Measurements from ENCODE around the gene PDCL3. TPM values are rescaled to one million over a fixed set of nuclear protein-coding genes. Genes with fewer than 3 reads are reported as not detected.
A peak's percentile ranks its signal among the peaks of the same experiment; 100 is the strongest.

Gene PDCL3
- polyA plus RNA-seq (2012; ENCODE audit: missing spikeins): 33.9 TPM

GRCh38 chr2:100562613-100563406, at the start of gene PDCL3:
PDCL3 (plus strand) TSS chr2:100562993; CDS start chr2:100563068, 75 bp downstream.
- peak; percentile 94 for DNase-seq (ENCODE audit: insufficient read length)
- peak; percentile 97 for FAIRE-seq
- TF ChIP-seq POLR2AphosphoS5 (IDR thresholded peaks at IDR 0.05; ENCODE audit: low read depth, low read length) (peak; percentile 78), POLR2A (IDR thresholded peaks at IDR 0.05; ENCODE audit: low read depth, low read length) (peak; percentile 78), TAF1 (IDR thresholded peaks at IDR 0.05; ENCODE audit: borderline replicate concordance, low read depth, low read length) (peak; percentile 56; the same call in 1 of the 2 replicates)

GRCh38 chr2:100513650-100514049, 49.1 kb upstream of the PDCL3 start:
- no peak for FAIRE-seq
- TF ChIP-seq TAF1 (IDR thresholded peaks at IDR 0.05; ENCODE audit: borderline replicate concordance, low read depth, low read length): no peak
- DNase-seq (ENCODE audit: insufficient read length): no peak

GRCh38 chr2:100517556-100517955, 45.2 kb upstream of the PDCL3 start:
- no peak for DNase-seq (ENCODE audit: insufficient read length)
- FAIRE-seq: no peak
- TF ChIP-seq POLR2A (IDR thresholded peaks at IDR 0.05; ENCODE audit: low read depth, low read length) (no peak), POLR2AphosphoS5 (IDR thresholded peaks at IDR 0.05; ENCODE audit: low read depth, low read length) (no peak), TAF1 (IDR thresholded peaks at IDR 0.05; ENCODE audit: borderline replicate concordance, low read depth, low read length) (no peak)

- TF ChIP-seq POLR2AphosphoS5 (IDR thresholded peaks at IDR 0.05; ENCODE audit: low read depth, low read length) (no peak), TAF1 (IDR thresholded peaks at IDR 0.05; ENCODE audit: borderline replicate concordance, low read depth, low read length) (no peak), POLR2A (IDR thresholded peaks at IDR 0.05; ENCODE audit: low read depth, low read length) (no peak)
- no peak for FAIRE-seq
- no peak for DNase-seq (ENCODE audit: insufficient read length)
These were observed 44.0 kb upstream of the PDCL3 start for GRCh38 chr2:100518801-100519200.

GRCh38 chr2:100520224-100520623, 42.6 kb upstream of the PDCL3 start:
- FAIRE-seq: no peak

GRCh38 chr2:100522430-100522829, 40.4 kb upstream of the PDCL3 start:
- DNase-seq (ENCODE audit: insufficient read length) (no peak), FAIRE-seq (no peak)
- TF ChIP-seq TAF1 (IDR thresholded peaks at IDR 0.05; ENCODE audit: borderline replicate concordance, low read depth, low read length): no peak
- no peak for TF ChIP-seq POLR2A (IDR thresholded peaks at IDR 0.05; ENCODE audit: low read depth, low read length)
- no peak for TF ChIP-seq POLR2AphosphoS5 (IDR thresholded peaks at IDR 0.05; ENCODE audit: low read depth, low read length)

More at GRCh38 chr2:100520224-100520623, 42.6 kb upstream of the PDCL3 start:
- no peak for DNase-seq (ENCODE audit: insufficient read length)
- TF ChIP-seq POLR2A (IDR thresholded peaks at IDR 0.05; ENCODE audit: low read depth, low read length) (no peak), POLR2AphosphoS5 (IDR thresholded peaks at IDR 0.05; ENCODE audit: low read depth, low read length) (no peak), TAF1 (IDR thresholded peaks at IDR 0.05; ENCODE audit: borderline replicate concordance, low read depth, low read length) (no peak)

- no peak for DNase-seq (ENCODE audit: insufficient read length)
- FAIRE-seq: no peak
- no peak for TF ChIP-seq POLR2A (IDR thresholded peaks at IDR 0.05; ENCODE audit: low read depth, low read length)
- TF ChIP-seq TAF1 (IDR thresholded peaks at IDR 0.05; ENCODE audit: borderline replicate concordance, low read depth, low read length): no peak
- no peak for TF ChIP-seq POLR2AphosphoS5 (IDR thresholded peaks at IDR 0.05; ENCODE audit: low read depth, low read length)
These were observed 38.5 kb upstream of the PDCL3 start for GRCh38 chr2:100524331-100524730.

- no peak for FAIRE-seq
- TF ChIP-seq POLR2AphosphoS5 (IDR thresholded peaks at IDR 0.05; ENCODE audit: low read depth, low read length): no peak
- no peak for TF ChIP-seq TAF1 (IDR thresholded peaks at IDR 0.05; ENCODE audit: borderline replicate concordance, low read depth, low read length)
- no peak for TF ChIP-seq POLR2A (IDR thresholded peaks at IDR 0.05; ENCODE audit: low read depth, low read length)
- DNase-seq (ENCODE audit: insufficient read length): no peak
These were observed 35.9 kb upstream of the PDCL3 start for GRCh38 chr2:100526868-100527267.

GRCh38 chr2:100527440-100528015, 35.3 kb upstream of the PDCL3 start:
- FAIRE-seq: no peak
- TF ChIP-seq POLR2A (IDR thresholded peaks at IDR 0.05; ENCODE audit: low read depth, low read length) (no peak), TAF1 (IDR thresholded peaks at IDR 0.05; ENCODE audit: borderline replicate concordance, low read depth, low read length) (no peak), POLR2AphosphoS5 (IDR thresholded peaks at IDR 0.05; ENCODE audit: low read depth, low read length) (no peak)
- no peak for DNase-seq (ENCODE audit: insufficient read length)

GRCh38 chr2:100529176-100529575, 33.6 kb upstream of the PDCL3 start:
- no peak for TF ChIP-seq TAF1 (IDR thresholded peaks at IDR 0.05; ENCODE audit: borderline replicate concordance, low read depth, low read length)
- no peak for TF ChIP-seq POLR2A (IDR thresholded peaks at IDR 0.05; ENCODE audit: low read depth, low read length)
- TF ChIP-seq POLR2AphosphoS5 (IDR thresholded peaks at IDR 0.05; ENCODE audit: low read depth, low read length): no peak
- DNase-seq (ENCODE audit: insufficient read length): no peak
- no peak for FAIRE-seq

GRCh38 chr2:100529900-100530299, 32.9 kb upstream of the PDCL3 start:
- DNase-seq (ENCODE audit: insufficient read length) (no peak), FAIRE-seq (no peak)
- TF ChIP-seq TAF1 (IDR thresholded peaks at IDR 0.05; ENCODE audit: borderline replicate concordance, low read depth, low read length) (no peak), POLR2AphosphoS5 (IDR thresholded peaks at IDR 0.05; ENCODE audit: low read depth, low read length) (no peak), POLR2A (IDR thresholded peaks at IDR 0.05; ENCODE audit: low read depth, low read length) (no peak)

GRCh38 chr2:100535855-100536254, 26.9 kb upstream of the PDCL3 start:
- no peak for DNase-seq (ENCODE audit: insufficient read length)

More at GRCh38 chr2:100535855-100536254, 26.9 kb upstream of the PDCL3 start:
- TF ChIP-seq POLR2AphosphoS5 (IDR thresholded peaks at IDR 0.05; ENCODE audit: low read depth, low read length) (no peak), POLR2A (IDR thresholded peaks at IDR 0.05; ENCODE audit: low read depth, low read length) (no peak), TAF1 (IDR thresholded peaks at IDR 0.05; ENCODE audit: borderline replicate concordance, low read depth, low read length) (no peak)
- FAIRE-seq: no peak
